Spleen (tissue), 13 donors: Measurements from ENCODE around the gene NUDT15. TPM values are rescaled to one million over a fixed set of nuclear protein-coding genes. Genes with fewer than 3 reads are reported as not detected.

ENCODE experiments used
- DNase-seq: peaks from one replicate; pipeline ENCODE4 v3.0.0-alpha.2; 2020
- H3K27ac ChIP-seq, 8 donors: fragments of 200-600 bp; sonication (generic) in 7 of 8; 1 replicate in 4 of 8; 2 replicates in 4 of 8; pipeline versions ENCODE4 v1.5.0 to v1.8.0; 2016 to 2021; ENCODE audit warnings: inconsistent platforms in 4 of 8, mild to moderate bottlenecking in 4 of 8, moderate library complexity in 1 of 8
- H3K27me3 ChIP-seq, 7 donors: fragments of 200-600 bp; sonication (generic) in 6 of 7; replicated peaks in 1 of 7; 1 replicate in 4 of 7; 2 replicates in 3 of 7; pipeline versions ENCODE4 v1.5.0 to v1.8.0; 2016 to 2021; ENCODE audit warnings: inconsistent platforms in 3 of 7, mild to moderate bottlenecking in 1 of 7
- H3K36me3 ChIP-seq, 6 donors: fragments of 200-600 bp; sonication (generic) in 5 of 6; 1 replicate in 4 of 6; 2 replicates in 2 of 6; pipeline versions ENCODE4 v1.5.0 to v1.8.0; 2016 to 2021; ENCODE audit warnings: inconsistent platforms in 2 of 6
- H3K4me1 ChIP-seq, 6 donors: fragments of 200-600 bp; sonication (generic) in 5 of 6; 1 replicate in 3 of 6; 2 replicates in 3 of 6; pipeline versions ENCODE4 v1.5.0 to v1.8.0; 2016 to 2021; ENCODE audit warnings: inconsistent platforms in 3 of 6
- H3K4me3 ChIP-seq, 8 donors: fragments of 200-600 bp; sonication (generic) in 7 of 8; 1 replicate in 4 of 8; 2 replicates in 4 of 8; pipeline versions ENCODE4 v1.5.0 to v1.8.0; 2016 to 2021; ENCODE audit warnings: inconsistent platforms in 4 of 8, mild to moderate bottlenecking in 4 of 8, moderate library complexity in 2 of 8
- H3K9me3 ChIP-seq, 8 donors: fragments of 200-600 bp; sonication (generic) in 7 of 8; 1 replicate in 4 of 8; 2 replicates in 4 of 8; pipeline versions ENCODE4 v1.5.0 to v1.8.0; 2016 to 2021; ENCODE audit warnings: inconsistent platforms in 4 of 8
- CTCF ChIP-seq, 11 experiments: fragments of 200-600 bp in 7 of 11; fragments of 450-650 bp in 4 of 11; sonication (generic) in 4 of 11; IDR thresholded peaks in 8 of 11; conservative IDR thresholded peaks in 3 of 11; 1 replicate in 7 of 11; 2 replicates in 4 of 11; pipeline versions ENCODE4 v1.4.0 to v1.8.0; 2016 to 2021; ENCODE audit warnings: antibody characterized with exemption in 11 of 11, inconsistent platforms in 4 of 11, mild to moderate bottlenecking in 1 of 11
- POLR2A ChIP-seq, 3 donors: fragments of 450-650 bp; IDR thresholded peaks; one replicate each; pipeline ENCODE4 v1.5.1; 2017; ENCODE audit warnings: antibody characterized with exemption in 3 of 3, mild to moderate bottlenecking in 1 of 3
- POLR2AphosphoS5 ChIP-seq, 3 donors: sonication (generic); formaldehyde crosslinking; IDR thresholded peaks; one replicate each; pipeline ENCODE4 v1.5.1; 2017; ENCODE audit warnings: antibody characterized with exemption in 3 of 3
- WGBS, 5 donors: extraction: QIAGEN DNeasy Blood & Tissue Kit in 3 of 5; methylation state at CpG; one replicate each; pipeline versions ENCODE4 v1.1.5 to v1.1.7; 2013 to 2018; 5-methylcytosine and 5-hydroxymethylcytosine counted together
- intact Hi-C: fragments of 100-400 bp; cut with DNase I; formaldehyde crosslinking; loops from one replicate; pipeline ENCODE4 v1.15.0; 2023; ENCODE audit warnings: low total_unique reads
- long read RNA-seq, 2 donors: transcript quantifications; one replicate each; lab custom pipeline, GENCODE V29; 2026
- polyA plus RNA-seq, 3 donors: library from polyadenylated mRNA; stranded (reverse); fragments of 200-250 nt; gene quantifications; one replicate each; pipeline ENCODE4 v1.2.1, GENCODE V29; 2013
- total RNA-seq, 7 donors: library from RNA; depleted of rRNA in 3 of 7; stranded (reverse); fragments of >200 nt in 3 of 7; fragmentation: NEBNext Ultra II Directional in 4 of 7; extraction: Animal tissue kit (Norgen Biotek cat#: 25700) in 4 of 7; gene quantifications; one replicate each; pipeline versions ENCODE4 v1.1.0 to v1.2.1, GENCODE V29; 2016 to 2021
- donor health status: healthy with polysubstance abuse.
- donor health status: DM: no; HTN: no; CAD: no; lungs with moderate emphysema.
- donor health status: DM: no; HTN: no; CAD: no.
- donor health status: Bipolar disorder and iron deficiency.
- donor health status: healthy.
- donor health status: DM: no; HTN: no; CAD: no.
- donor health status: DM: yes; HTN: yes; CAD: no.

NUDT15 gene
- 1 to 10 TPM; 4.5 to 9.4 (median 5.6) TPM for total RNA-seq
- 1 to 10 TPM; 4.6 to 9.0 (median 6.0) TPM for polyA plus RNA-seq
- long read RNA-seq, donor 1, transcript NUDT15-201 (3 exons, 2,098 nt) = major isoform, 7 of 7 reads
- long read RNA-seq, donor 1, partial matches to known transcripts = 0 of 7 reads
- long read RNA-seq, donor 1, other reads (novel, unspliced or antisense) = 0 of 7 reads
- long read RNA-seq, donor 2, transcript NUDT15-201 (3 exons, 2,098 nt) = major isoform, 7 of 7 reads
- long read RNA-seq, donor 2, partial matches to known transcripts = 0 of 7 reads
- long read RNA-seq, donor 2, other reads (novel, unspliced or antisense) = 0 of 7 reads

GRCh38 chr13:48037346-48038173 is at the start of gene NUDT15:
Gene NUDT15 (plus strand): TSS chr13:48037726. CDS start chr13:48037747, 21 bp downstream.
- peak; percentile 98 for DNase-seq
- Histone ChIP-seq H3K36me3 (peaks cover 0 to 20% (median 9%) of the 10 kb centered on the region in 6 donors), H3K27me3 (no peaks in the 10 kb centered on the region), H3K9me3 (peaks cover 0 to 3% (median 0%) of the 10 kb centered on the region in 8 donors), H3K4me3 (peak within 1 kb of the TSS; percentile 51 to 88 (median 65)), H3K4me1 (peaks cover 8 to 28% (median 16%) of the 10 kb centered on the region in 6 donors), H3K27ac (peak within 1 kb of the TSS; percentile 93 to 99 (median 98))
- WGBS, 5 donors = 0 to 1% (median 0%) methylated on average over 23 to 82 of the region's 82 CpGs
- TF ChIP-seq POLR2A (IDR thresholded peaks at IDR 0.05) (peak; percentile 59 to 80 (median 70)), CTCF (IDR thresholded peaks at IDR 0.05 in 8 of 11, conservative IDR thresholded peaks at IDR 0.05 in 3 of 11) (peak; percentile 98 to 100 (median 99)), POLR2AphosphoS5 (IDR thresholded peaks at IDR 0.05) (peak; percentile 97 to 99 (median 98))
- intact Hi-C loops = no loop called here

- intact Hi-C loops = no loop called here
- Histone ChIP-seq H3K27ac (no peak overlapping the region), H3K27me3 (no peaks in the 10 kb centered on the region), H3K4me3 (no peak overlapping the region), H3K36me3 (peaks cover 0 to 94% (median 59%) of the 10 kb centered on the region in 6 donors), H3K4me1 (no peaks in the 10 kb centered on the region), H3K9me3 (no peaks in the 10 kb centered on the region)
- WGBS, 5 donors = 50 to 100% (median 95%) methylated on average over 1 of the region's 1 CpG
- DNase-seq = no peak
- TF ChIP-seq POLR2AphosphoS5 (IDR thresholded peaks at IDR 0.05) (no peak), POLR2A (IDR thresholded peaks at IDR 0.05) (no peak), CTCF (IDR thresholded peaks at IDR 0.05 in 8 of 11, conservative IDR thresholded peaks at IDR 0.05 in 3 of 11) (no peak)
Observed at GRCh38 chr13:47990427-47990826, 47.1 kb upstream of the NUDT15 start.

- Histone ChIP-seq H3K27ac (no peak overlapping the region), H3K4me3 (no peak overlapping the region), H3K4me1 (no peaks in the 10 kb centered on the region), H3K9me3 (no peaks in the 10 kb centered on the region), H3K27me3 (no peaks in the 10 kb centered on the region), H3K36me3 (peaks cover 0 to 94% (median 53%) of the 10 kb centered on the region in 6 donors)
- 95 to 98% (median 98%) methylated on average over 2 of the region's 2 CpGs for WGBS, 5 donors
- TF ChIP-seq POLR2AphosphoS5 (IDR thresholded peaks at IDR 0.05) (no peak), CTCF (IDR thresholded peaks at IDR 0.05 in 8 of 11, conservative IDR thresholded peaks at IDR 0.05 in 3 of 11) (no peak), POLR2A (IDR thresholded peaks at IDR 0.05) (no peak)
- DNase-seq = no peak
- intact Hi-C loops = no loop called here
Observed at GRCh38 chr13:47990920-47991466, 46.5 kb upstream of the NUDT15 start.
